HG02970 (cell line): ENCODE measurements around the gene BUD13.

Source experiments
- ATAC-seq: cut with Tn5 transposase; IDR thresholded peaks from one replicate; pipeline ENCODE4 v1.9.1; 2021; ENCODE audit warnings: mild to moderate bottlenecking, moderate library complexity, moderate number of reproducible peaks; ENCODE audit not compliant: unreplicated experiment, low FRiP score

BUD13 gene

DNA sequence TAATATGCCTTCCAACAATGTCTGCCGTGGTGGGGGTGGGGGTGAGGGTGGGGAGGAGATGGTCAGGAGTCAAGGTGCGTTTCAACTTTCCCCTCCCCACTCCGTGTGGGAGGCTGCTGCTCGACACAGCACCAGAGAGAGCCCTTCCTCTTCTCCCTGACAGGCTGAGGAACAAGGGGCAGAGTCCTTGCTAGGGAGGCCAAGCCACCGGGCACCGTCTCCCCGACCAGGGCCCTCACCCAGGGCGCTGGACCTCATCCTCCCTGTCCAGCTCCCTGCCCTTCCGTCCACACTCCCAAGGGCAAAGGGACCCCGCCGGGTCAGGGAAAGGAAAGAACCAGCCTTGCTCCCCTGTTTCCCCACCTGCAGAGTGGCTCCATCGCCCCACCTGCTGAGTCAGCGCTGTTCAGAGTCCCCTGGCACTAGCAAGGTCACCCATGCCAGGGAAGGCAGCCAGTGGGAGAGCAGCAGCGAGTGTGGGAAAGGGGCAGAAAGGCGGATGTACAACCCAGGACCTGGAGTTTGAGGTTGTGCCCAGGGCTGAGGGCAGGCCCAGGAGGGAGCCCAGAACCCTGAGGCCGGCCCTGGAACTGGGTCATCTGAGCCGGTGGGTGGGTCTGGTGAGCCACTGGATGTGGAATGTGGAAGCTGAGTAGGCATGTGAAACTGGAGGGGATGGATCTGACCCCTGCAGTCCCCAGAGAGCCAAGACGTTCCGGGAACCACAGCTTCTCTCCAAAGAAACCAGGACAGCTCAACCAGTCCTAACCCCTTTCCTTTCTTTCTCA is 47.2 kb downstream of the BUD13 start:
- ATAC-seq = no peak

DNA sequence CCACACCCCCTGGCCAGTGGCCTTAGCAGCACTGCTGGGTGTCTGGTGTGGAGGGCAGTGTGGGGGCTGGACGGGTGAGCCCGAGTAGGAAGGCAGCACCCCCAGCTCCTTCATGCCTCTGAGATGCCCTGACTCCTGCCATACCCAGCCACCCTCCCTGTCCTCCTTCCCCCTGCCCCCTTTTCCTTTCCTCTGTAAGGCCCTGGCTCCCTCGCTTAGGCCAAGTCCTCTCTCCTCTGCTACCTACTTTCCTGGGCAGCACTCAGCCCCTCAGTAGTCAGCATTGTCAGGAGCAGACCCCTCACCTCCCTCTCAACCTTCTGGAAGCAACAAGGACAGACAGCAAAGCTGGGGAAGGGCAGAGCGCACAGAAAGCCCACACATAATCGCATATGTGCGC is 48.0 kb downstream of the BUD13 start:
- no peak for ATAC-seq

DNA sequence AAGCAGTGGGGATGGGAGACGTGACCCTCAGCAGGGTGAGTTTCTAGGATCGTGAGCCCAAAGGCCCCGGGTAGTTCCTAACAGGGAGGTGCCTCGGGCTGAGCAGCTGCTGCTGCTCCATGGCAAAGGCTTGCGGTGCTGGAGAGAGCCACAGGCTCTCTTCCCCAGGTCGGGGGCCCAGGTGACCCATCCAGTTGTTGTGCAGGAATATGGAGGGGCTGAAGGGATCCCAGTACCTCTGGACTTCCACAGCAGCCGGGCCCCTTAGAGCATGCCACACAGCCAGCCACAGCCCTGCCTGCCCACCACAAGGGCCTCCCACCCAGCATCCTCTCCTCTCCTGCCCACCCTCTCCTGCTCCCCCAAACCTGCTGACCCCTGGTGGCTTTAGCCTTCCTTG is 49.3 kb downstream of the BUD13 start:
- no peak for ATAC-seq

DNA sequence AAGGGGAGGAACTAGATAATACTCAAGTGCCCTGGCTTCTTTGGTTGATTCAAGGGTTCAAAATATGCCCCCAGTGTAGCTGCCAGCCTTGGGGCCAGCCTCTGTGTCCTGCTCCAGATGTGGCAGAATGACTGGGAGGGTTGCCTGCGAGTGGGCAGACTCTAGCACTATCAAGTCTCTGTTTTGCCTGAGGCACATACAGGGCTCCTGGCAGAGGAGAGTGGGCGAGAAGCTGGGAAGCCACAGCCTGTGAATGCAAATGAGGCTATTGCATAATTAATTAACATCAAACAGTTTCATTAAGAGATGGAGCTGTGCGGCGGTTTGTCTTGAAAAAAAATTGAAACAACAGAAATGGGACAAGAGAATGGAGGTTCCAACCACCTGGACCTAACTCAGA is 50.8 kb downstream of the BUD13 start:
- ATAC-seq = no peak

DNA sequence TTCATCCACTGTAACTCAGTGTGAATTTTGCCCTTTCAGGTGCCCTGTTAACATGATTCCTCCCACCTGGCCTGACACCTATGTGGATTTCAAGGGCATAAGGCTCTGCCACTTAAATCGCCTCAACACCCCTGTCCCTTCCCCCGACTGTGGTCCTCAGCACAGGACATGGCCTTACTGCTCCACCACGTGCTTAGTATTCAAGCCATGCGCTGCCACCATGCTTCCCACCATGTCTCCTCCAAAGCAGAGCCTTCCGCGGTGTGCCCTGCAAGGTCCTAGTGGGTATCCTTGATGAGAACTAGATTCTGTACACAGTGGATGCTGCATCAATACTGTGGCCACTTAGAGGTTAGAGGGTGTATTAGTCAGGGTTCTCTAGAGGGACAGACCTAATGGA is 51.9 kb downstream of the BUD13 start:
- no peak for ATAC-seq

DNA sequence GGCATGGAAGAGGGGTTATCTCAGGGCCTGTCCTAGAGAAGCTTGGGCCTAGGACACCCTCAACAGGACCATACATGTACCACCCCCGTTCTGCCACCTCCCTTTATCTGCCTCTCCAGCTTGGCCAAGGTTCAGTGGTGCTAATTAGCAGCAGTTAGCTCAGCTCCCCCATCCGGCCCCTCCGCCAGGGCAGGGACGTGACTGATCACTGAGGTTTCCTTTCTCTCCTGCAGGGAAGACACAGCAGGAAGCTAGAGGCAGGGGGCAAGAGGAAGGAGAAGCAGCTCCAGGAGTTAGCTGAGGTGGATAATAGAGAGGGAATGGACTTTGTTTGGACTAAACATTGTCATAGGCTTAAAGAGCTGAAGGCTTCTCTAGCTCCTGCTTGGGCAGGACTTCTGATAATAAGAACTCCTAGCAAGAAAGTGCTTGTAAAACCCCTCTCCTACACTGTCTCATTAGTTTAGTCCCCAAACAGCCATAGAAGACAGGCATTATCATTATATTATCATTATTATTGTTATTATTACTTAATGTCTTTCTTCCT is 53.8 kb downstream of the BUD13 start:
- ATAC-seq = no peak

DNA sequence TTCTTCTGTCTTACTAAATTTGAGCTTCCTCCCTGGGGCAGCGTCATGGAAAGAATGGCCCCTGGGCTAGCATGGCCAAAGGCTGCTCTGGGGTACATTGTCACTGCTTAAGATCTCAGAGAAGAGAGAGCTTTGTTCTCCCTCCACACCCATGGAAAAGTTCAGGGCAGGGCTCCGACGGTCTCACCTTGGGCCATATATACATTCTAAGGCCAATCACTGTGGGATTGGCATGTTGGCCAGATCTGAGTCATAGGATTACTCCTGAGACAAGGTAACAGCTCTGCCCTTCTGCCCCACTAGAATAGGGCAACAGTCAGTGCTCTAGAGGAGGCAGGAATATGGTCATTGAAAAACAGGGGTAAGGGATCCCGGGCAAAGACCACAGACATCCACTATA is 56.2 kb downstream of the BUD13 start:
- ATAC-seq = no peak

DNA sequence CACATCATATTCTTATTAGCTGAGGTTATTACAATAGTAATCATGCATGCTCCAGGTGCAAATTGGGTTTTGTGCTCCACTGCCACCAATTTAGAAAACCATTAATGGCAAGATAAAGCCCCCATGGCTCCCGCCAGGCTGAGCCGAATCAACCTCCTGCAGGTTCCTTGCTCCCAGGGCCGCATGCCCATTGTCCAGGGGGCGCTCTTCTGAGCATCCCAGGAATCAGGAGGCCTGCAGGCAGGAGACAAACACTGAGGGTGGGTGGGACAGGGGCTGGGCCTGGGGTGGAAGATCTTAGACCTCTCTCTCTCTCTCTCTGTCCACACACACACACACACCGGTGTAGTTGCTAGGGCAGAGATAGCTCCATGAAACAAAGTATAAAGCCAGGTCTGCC is 57.4 kb downstream of the BUD13 start:
- no peak for ATAC-seq

DNA sequence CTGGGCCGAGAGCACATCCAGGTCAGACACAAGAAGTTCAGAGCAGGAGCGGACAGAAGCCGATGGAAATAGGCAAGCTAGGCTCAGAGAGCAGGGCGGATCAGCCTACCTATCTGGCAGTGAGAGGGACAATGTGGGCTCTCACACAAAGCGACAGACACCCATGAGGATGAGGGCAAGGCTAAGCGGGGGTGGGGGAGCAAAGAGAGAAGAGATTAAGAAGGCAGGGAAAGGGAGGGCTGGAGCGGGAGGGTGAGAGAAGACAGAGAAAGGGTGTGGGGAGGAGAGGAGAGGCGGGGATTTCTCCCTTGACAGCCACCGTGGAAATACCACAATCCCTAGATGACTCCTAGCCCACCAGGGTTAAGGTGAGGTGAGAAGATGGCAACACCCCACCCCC is 57.9 kb downstream of the BUD13 start:
- ATAC-seq = no peak

DNA sequence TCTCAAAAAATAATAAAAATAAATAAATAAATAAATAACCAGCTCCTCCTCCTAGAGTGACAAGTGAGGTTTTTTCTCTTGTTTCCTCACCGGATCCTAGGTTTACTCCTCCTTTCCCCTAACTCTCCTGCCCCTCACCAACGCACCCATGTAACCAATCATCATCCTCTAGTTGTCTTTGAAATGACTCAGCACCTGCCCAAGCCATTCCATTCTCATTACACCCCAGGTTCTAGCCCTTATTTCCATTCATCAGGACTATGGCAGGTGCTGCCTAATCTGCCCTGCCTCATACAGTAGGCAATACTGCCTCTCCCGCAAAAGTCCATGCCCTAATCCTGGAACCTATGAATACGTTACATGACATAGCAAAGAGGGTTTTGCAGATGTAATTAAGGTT is 60.4 kb downstream of the BUD13 start:
- ATAC-seq = no peak

DNA sequence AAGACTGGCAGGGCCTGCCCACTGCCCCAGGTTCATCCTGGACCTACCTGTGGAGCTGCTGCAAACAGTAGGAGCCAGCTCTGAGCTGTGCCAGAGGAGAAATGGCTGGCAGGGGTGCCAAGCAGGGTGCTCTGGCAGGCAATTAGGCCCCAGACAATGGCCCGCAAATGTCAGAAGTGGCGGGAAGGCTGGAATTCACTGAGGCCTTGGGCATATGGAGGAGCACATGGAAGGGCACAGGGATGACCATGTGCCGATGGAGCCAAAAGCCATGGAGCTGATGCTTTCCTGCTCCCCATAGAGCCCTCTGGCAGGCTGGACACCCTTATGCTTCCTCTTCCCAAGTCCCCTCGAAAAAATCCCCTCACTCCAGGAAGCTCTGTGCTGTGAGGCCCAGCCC is 62.0 kb downstream of the BUD13 start:
- ATAC-seq = no peak

DNA sequence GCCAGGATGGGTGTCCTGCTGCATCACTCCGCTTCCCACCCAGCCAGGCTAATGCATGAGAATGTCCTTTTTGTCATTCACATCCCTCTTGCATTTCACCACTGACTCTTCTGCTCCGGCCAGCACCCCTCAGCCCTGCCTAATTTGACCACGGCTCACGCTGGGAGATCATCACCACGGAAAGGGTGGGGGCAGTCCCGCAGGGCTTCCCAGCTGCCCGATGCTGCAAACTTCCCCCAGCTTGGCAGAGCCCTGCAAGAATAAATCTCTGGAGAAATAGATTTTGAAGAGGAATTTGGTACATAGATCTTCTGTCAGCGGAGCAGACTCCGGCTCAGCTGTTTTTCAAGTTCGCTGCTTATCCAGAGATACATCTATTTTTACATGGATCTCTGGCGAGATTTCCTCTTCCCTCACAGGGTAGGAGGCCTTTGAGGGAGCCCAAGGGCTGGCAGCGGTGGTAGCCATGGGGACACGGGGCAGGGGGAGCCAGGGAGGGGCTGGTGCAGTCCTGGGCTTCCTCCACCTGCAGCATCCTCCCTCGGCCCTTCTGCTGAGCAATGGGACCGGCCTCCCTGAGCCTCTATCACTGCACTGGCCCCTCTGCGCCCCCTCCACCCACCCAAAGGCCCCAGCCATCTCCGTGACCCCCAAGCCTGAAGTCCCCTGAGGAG is 62.6 kb downstream of the BUD13 start:
- ATAC-seq = no peak

DNA sequence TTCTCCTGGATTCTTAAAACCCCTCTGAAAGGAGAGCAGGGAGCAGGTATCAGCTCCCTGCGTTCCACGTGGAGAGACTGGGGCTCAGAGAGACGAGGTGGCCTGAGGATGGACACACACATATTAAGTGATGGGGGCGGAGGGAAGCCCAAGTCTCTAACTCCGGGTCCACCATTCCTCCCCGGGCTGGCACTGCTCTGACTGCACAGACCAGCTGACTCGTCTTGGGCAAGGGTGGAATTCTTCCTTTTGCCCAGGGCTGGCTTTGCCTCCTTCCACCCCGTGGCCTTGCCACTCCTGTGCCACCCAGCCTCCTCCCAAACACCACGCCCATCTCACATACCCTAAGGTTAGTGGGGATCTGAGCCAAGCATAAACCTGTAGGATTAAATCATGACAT is 65.0 kb downstream of the BUD13 start:
- no peak for ATAC-seq

DNA sequence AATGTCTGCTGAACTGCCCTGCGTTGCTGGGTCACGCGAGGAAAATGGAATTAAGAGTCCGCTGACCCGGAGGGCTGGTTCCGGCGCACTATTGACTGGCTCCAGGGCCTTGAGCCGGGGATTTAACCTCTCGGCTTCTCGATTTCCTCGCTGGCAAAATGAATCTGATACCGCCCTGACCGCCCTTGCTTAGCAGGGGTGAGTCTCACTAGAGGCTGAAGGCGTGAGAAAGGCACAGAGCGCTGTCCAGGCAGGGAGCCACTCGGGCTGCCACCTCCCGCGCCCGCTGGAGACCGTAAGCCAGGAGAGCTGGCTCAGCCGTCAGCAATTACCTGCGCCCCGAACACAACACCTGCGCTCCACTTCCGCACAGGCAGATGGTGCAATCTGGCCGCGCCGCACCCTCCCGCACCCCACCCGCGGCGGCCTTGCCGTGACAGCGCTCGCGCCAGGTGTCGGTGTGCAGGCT is 65.6 kb downstream of the BUD13 start:
- no peak for ATAC-seq

DNA sequence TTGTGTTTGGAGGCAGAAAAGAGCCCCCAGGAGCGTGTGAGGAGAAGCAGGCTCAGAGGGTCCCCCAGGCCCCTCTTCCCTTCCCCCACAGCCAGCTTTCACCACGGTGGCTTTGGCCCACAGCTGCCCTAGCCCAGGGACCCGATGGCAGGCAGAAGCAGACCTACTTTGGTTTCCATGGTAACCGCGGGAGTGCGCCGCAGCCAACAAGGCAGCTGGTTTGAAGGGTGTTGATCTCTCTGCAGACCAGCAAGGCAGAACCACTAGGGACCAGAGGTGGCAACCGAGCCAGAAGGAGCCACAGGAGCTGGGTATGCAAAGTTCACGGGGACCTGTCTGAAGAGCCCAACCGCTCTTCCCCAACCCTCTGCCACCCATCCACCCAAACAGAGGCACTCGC is 69.4 kb downstream of the BUD13 start:
- ATAC-seq = no peak

DNA sequence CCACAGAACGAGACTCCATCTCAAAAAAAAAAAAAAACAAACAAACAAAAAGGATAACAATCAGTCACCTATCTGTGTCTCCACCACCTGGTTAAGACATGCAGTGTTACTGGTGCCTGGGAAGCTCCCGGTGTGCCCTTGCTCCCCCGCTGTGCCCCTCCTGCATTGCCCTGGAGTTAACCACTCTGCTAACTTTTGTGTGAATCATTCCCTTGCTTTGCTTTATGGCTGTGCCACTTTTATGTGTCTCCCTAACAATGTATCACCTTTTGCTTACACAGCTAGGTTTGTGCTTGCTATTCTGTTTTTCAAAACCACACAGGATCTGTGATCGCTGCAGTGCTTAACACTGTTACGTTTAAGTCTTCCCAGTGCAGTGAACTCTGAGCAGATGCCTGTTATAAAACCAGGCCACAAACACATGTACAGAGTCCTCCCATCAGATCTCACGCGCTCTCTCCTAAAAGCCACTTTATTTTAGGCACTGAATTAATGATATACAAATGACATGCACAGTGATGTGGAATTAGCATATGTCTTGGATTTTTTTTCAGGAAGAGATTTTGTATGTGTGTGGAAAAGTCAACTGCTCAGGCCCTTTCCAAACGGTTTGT is 69.9 kb downstream of the BUD13 start:
- no peak for ATAC-seq

DNA sequence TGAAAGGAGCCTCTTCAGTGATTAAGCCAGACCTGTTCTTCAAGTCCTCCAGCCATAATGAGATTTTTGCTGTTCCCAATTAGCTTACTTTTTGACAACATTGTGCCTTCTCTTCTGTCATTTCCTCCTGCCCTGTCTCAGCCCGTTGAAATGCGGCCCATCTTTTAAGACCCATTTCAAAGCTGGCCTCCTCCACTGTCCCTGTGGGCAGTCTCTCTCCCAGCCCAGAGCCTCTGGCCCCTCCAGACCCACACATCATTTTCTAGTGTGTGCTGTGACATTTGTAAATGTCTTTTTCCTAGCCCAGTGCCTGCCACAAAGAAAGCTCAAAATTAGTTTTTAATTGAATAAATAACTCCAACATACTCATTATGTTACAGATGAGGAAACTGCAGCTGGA is 70.9 kb downstream of the BUD13 start:
- ATAC-seq = no peak

DNA sequence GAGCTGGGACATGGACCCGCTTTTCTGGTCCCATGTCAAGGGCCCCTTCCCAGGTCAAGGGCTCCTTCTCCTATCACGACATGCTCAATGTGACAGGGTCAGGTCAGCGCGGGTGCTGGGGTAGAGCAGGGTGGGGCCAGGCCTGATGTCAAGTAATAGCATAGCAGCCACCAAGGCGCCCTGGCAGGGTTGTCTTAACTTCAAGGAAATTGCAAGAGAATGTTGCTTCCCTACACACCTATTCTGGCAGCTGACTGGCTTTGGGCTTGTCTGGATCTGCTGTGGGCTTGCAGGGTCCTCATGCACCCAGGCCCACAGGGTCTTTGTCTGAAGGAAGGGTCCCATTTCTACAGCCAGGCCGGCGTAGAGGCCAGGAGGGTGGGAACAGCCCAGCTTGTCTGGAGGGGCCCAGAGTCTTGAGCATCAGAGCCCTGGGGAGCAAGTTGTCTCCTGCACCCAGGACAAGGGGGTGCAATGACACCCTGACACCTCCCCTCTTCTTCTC is 71.4 kb downstream of the BUD13 start:
- no peak for ATAC-seq

DNA sequence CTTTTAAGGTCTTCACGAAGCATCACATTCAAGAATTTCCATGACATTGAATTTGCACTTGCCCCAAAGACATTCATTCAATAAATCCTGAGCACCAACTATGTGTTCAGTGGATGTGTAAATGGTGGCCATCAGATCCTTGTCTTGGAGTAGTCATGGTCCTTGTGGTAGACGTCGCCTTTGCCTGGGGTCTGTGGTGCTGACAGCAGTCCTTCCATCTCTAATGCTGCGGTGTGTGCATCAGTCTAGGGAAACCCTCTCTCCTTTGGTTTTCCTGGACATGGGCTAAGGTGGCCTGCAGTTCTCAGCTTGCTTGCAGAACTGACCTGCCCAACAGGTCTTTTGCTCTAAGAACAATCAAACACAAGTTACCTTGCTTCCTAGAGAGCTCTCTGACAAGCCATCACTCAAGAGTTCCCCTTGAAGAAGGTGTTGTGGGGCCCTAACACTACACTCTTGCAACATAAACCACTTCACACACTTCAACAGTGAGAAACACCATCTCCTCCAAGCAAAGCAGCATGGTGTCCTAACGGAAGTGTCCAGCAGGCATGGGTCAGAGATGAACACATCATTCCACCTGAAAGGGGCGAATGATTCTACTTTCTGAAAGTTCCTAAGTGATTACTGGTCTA is 72.1 kb downstream of the BUD13 start:
- no peak for ATAC-seq
